Measurements from ENCODE around the gene LSM5. TPM values are rescaled to one million over a fixed set of nuclear protein-coding genes. Genes with fewer than 3 reads are reported as not detected.

LSM5 gene
- total and polyA plus RNA-seq, 9 of the 15 experiments (the other 6 are each of a cell fraction or from before 2014, with no cell fraction given): 36.3 to 620 (median 186) TPM

DNA sequence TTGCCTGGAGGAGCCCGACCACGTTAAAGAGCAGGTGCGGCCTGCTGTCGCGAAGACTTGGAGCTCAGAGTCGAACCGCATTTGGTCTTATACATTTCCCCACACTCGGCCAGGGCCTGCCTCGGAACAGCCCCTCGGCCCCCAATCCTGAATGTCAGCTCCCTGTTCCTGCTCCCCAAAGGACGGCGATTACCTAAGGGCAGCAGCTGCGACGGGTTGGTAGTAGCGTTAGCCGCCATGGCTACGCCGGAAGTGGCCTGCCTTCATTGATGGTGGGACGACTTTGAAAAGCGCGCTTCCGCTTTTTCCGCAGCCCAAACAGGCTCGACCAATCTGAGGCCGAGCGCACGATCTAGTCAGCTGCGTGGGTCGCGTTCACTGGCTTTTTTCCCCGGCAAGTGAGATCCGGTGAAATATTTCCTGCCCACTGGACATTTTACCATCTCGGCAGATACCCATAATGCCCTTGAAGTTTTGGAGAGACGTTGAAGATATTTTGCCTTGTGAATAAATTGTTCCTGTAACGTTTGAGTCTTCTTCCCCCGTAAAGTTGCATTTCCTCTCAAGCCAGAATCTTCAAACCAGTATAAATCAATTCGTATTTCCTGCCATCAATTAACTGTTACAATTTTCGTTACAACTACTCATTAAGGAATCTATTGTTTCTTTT, at the start of gene LSM5 (continued):
- TF ChIP-seq, protein P1, sequence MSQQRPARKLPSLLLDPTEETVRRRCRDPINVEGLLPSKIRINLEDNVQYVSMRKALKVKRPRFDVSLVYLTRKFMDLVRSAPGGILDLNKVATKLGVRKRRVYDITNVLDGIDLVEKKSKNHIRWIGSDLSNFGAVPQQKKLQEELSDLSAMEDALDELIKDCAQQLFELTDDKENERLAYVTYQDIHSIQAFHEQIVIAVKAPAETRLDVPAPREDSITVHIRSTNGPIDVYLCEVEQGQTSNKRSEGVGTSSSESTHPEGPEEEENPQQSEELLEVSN (IDR thresholded peaks at IDR 0.05; ENCODE audit: borderline replicate concordance in 1 of 2, extremely low read depth in 1 of 2, insufficient read depth in 1 of 2, insufficient read length in 1 of 2, low read depth in 1 of 2, low read length in 1 of 2, poor library complexity in 1 of 2, severe bottlenecking in 1 of 2): peak; percentile 36 to 54
- TF ChIP-seq, protein P2, sequence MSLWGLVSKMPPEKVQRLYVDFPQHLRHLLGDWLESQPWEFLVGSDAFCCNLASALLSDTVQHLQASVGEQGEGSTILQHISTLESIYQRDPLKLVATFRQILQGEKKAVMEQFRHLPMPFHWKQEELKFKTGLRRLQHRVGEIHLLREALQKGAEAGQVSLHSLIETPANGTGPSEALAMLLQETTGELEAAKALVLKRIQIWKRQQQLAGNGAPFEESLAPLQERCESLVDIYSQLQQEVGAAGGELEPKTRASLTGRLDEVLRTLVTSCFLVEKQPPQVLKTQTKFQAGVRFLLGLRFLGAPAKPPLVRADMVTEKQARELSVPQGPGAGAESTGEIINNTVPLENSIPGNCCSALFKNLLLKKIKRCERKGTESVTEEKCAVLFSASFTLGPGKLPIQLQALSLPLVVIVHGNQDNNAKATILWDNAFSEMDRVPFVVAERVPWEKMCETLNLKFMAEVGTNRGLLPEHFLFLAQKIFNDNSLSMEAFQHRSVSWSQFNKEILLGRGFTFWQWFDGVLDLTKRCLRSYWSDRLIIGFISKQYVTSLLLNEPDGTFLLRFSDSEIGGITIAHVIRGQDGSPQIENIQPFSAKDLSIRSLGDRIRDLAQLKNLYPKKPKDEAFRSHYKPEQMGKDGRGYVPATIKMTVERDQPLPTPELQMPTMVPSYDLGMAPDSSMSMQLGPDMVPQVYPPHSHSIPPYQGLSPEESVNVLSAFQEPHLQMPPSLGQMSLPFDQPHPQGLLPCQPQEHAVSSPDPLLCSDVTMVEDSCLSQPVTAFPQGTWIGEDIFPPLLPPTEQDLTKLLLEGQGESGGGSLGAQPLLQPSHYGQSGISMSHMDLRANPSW (CRISPR knock-in tag; IDR thresholded peaks at IDR 0.05): no peak
- TF ChIP-seq, protein P3, sequence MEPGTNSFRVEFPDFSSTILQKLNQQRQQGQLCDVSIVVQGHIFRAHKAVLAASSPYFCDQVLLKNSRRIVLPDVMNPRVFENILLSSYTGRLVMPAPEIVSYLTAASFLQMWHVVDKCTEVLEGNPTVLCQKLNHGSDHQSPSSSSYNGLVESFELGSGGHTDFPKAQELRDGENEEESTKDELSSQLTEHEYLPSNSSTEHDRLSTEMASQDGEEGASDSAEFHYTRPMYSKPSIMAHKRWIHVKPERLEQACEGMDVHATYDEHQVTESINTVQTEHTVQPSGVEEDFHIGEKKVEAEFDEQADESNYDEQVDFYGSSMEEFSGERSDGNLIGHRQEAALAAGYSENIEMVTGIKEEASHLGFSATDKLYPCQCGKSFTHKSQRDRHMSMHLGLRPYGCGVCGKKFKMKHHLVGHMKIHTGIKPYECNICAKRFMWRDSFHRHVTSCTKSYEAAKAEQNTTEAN (CRISPR knock-in tag; IDR thresholded peaks at IDR 0.05): 0 out of 2 replicates have a peak, but pooled peaks have one; percentile 26
- TF ChIP-seq KAT2B (IDR thresholded peaks at IDR 0.05; ENCODE audit: low read depth, low read length) (no peak), POLR2H (tag; IDR thresholded peaks at IDR 0.05; ENCODE audit: low read depth) (peak; percentile 92), CXXC5 (CRISPR knock-in tag; IDR thresholded peaks at IDR 0.05) (peak; percentile 99), CBX8 (IDR thresholded peaks at IDR 0.05; ENCODE audit: borderline replicate concordance, extremely low read depth, low read depth, low read length, poor library complexity, severe bottlenecking) (no peak), HNRNPLL (IDR thresholded peaks at IDR 0.05; ENCODE audit: low read depth, low read length, poor library complexity, severe bottlenecking) (peak; percentile 97), GTF2F1 (IDR thresholded peaks at IDR 0.05; ENCODE audit: low read depth, low read length) (0 out of 2 replicates have a peak, but pooled peaks have one; percentile 32), BCL6 (CRISPR knock-in tag; IDR thresholded peaks at IDR 0.05) (no peak), TOE1 (IDR thresholded peaks at IDR 0.05; ENCODE audit: borderline replicate concordance) (peak; percentile 93), TOE1 (CRISPR knock-in tag; IDR thresholded peaks at IDR 0.05; ENCODE audit: borderline replicate concordance, low read depth) (peak; percentile 81; the same call in 1 of the 2 replicates), EP300 (IDR thresholded peaks at IDR 0.05; ENCODE audit: low read length) (peak; percentile 46; the same call in 1 of the 2 replicates), TEAD1 (CRISPR knock-in tag; IDR thresholded peaks at IDR 0.05) (no peak; a peak in 1 of 4 replicates)
- TF ChIP-seq, protein P4, sequence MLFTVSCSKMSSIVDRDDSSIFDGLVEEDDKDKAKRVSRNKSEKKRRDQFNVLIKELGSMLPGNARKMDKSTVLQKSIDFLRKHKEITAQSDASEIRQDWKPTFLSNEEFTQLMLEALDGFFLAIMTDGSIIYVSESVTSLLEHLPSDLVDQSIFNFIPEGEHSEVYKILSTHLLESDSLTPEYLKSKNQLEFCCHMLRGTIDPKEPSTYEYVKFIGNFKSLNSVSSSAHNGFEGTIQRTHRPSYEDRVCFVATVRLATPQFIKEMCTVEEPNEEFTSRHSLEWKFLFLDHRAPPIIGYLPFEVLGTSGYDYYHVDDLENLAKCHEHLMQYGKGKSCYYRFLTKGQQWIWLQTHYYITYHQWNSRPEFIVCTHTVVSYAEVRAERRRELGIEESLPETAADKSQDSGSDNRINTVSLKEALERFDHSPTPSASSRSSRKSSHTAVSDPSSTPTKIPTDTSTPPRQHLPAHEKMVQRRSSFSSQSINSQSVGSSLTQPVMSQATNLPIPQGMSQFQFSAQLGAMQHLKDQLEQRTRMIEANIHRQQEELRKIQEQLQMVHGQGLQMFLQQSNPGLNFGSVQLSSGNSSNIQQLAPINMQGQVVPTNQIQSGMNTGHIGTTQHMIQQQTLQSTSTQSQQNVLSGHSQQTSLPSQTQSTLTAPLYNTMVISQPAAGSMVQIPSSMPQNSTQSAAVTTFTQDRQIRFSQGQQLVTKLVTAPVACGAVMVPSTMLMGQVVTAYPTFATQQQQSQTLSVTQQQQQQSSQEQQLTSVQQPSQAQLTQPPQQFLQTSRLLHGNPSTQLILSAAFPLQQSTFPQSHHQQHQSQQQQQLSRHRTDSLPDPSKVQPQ (CRISPR knock-in tag; IDR thresholded peaks at IDR 0.05; ENCODE audit: borderline replicate concordance): no peak
- TF ChIP-seq, protein P5, sequence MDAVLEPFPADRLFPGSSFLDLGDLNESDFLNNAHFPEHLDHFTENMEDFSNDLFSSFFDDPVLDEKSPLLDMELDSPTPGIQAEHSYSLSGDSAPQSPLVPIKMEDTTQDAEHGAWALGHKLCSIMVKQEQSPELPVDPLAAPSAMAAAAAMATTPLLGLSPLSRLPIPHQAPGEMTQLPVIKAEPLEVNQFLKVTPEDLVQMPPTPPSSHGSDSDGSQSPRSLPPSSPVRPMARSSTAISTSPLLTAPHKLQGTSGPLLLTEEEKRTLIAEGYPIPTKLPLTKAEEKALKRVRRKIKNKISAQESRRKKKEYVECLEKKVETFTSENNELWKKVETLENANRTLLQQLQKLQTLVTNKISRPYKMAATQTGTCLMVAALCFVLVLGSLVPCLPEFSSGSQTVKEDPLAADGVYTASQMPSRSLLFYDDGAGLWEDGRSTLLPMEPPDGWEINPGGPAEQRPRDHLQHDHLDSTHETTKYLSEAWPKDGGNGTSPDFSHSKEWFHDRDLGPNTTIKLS (IDR thresholded peaks at IDR 0.05; ENCODE audit: borderline replicate concordance, low read depth): peak; percentile 67

Data from K562 (cell line).